IMR-90 (cell line): ENCODE results near the gene MARCOL.

Experiments used
- BHLHE40 ChIP-seq: fragments of 150-350 bp; IDR thresholded peaks from 2 replicates; pipeline ENCODE4 v1.6.1; 2016; ENCODE audit warnings: mild to moderate bottlenecking, low read depth, low read length
- CEBPB ChIP-seq: IDR thresholded peaks from 2 replicates; pipeline ENCODE4 v1.6.1; 2012; ENCODE audit warnings: low read depth, low read length, improper control_type of control experiment
- CHD1 ChIP-seq: IDR thresholded peaks from 2 replicates; pipeline ENCODE4 v1.6.1; 2012; ENCODE audit warnings: low read depth, low read length, improper control_type of control experiment
- CTCF ChIP-seq: conservative IDR thresholded peaks from 2 replicates; pipeline ENCODE4 v1.5.1; 2012; ENCODE audit warnings: mild to moderate bottlenecking, low read depth, low read length, improper control_type of control experiment
- ELK1 ChIP-seq: fragments of 150-350 bp; IDR thresholded peaks from 2 replicates; pipeline ENCODE4 v1.6.1; 2016; ENCODE audit warnings: low read depth, mild to moderate bottlenecking, low read length, moderate library complexity, borderline replicate concordance
- FOS ChIP-seq: fragments of 150-350 bp; IDR thresholded peaks from 2 replicates; pipeline ENCODE4 v1.6.1; 2016; ENCODE audit warnings: low read depth, low read length
- MAZ ChIP-seq: IDR thresholded peaks from 2 replicates; pipeline ENCODE4 v1.6.1; 2012; ENCODE audit warnings: low read depth, mild to moderate bottlenecking, low read length, improper control_type of control experiment, moderate library complexity, borderline replicate concordance
- MXI1 ChIP-seq: IDR thresholded peaks from 2 replicates; pipeline ENCODE4 v1.6.1; 2012; ENCODE audit warnings: low read depth, mild to moderate bottlenecking, low read length, moderate library complexity, borderline replicate concordance
- NFE2L2 ChIP-seq: fragments of 150-350 bp; IDR thresholded peaks from 2 replicates; pipeline ENCODE4 v1.6.1; 2016; ENCODE audit warnings: low read depth, mild to moderate bottlenecking, low read length
- POLR2A ChIP-seq: IDR thresholded peaks from 2 replicates; pipeline ENCODE4 v1.6.1; 2012; ENCODE audit warnings: mild to moderate bottlenecking, low read depth, low read length
- RAD21 ChIP-seq: IDR thresholded peaks from 2 replicates; pipeline ENCODE4 v1.6.1; 2012; ENCODE audit warnings: low read length, improper control_type of control experiment
- RFX5 ChIP-seq: IDR thresholded peaks from 2 replicates; pipeline ENCODE4 v1.8.0; 2012; ENCODE audit warnings: low read depth, mild to moderate bottlenecking, low read length, moderate library complexity
- USF2 ChIP-seq: fragments of 150-350 bp; IDR thresholded peaks from 2 replicates; pipeline ENCODE4 v1.6.1; 2017; ENCODE audit warnings: mild to moderate bottlenecking, antibody characterized with exemption, low read length, low read depth

- no peak for TF ChIP-seq CEBPB
- TF ChIP-seq RFX5 = no peak
- TF ChIP-seq MAZ = no peak
- no peak for TF ChIP-seq CTCF
- TF ChIP-seq POLR2A = no peak
- TF ChIP-seq ELK1 = no peak
- no peak for TF ChIP-seq MXI1
- TF ChIP-seq CHD1 = no peak
- no peak for TF ChIP-seq USF2
- no peak for TF ChIP-seq FOS
- no peak for TF ChIP-seq NFE2L2
- TF ChIP-seq RAD21 = no peak
- TF ChIP-seq BHLHE40 = no peak
Measured at GRCh38 chr5:148229840-148230239, 8.5 kb upstream of the MARCOL start.
